ENCODE results near the gene RHBDD3. TPM values are rescaled to one million over a fixed set of nuclear protein-coding genes. Genes with fewer than 3 reads are reported as not detected.

Gene RHBDD3
- total RNA-seq, 1 donor from 2014 or later, result 58.0 TPM

- no peak for TF ChIP-seq CTCF (IDR thresholded peaks at IDR 0.05; ENCODE audit: unreplicated experiment)
- H3K27me3 Mint-ChIP-seq (ENCODE audit: low read depth), result no peaks in the 10 kb centered on the region
- peaks cover 10% of the 10 kb centered on the region for H3K4me1 Mint-ChIP-seq
- no peak overlapping the region for H3K27ac Mint-ChIP-seq
- DNase-seq (ENCODE audit: low spot score in 2 of 2, unreplicated experiment in 2 of 2), result no peak
- H3K9me3 Mint-ChIP-seq, result no peaks in the 10 kb centered on the region
- no peak overlapping the region for H3K4me3 Mint-ChIP-seq
- H3K36me3 Mint-ChIP-seq, result no peaks in the 10 kb centered on the region
Measured at GRCh38 chr22:29212743-29213142, 55.0 kb downstream of the RHBDD3 start.

- Mint-ChIP-seq H3K27ac (no peak overlapping the region), H3K27me3 (ENCODE audit: low read depth) (no peaks in the 10 kb centered on the region), H3K4me1 (peaks cover 11% of the 10 kb centered on the region), H3K9me3 (no peaks in the 10 kb centered on the region), H3K36me3 (no peaks in the 10 kb centered on the region), H3K4me3 (no peak overlapping the region)
- no peak for DNase-seq (ENCODE audit: low spot score in 2 of 2, unreplicated experiment in 2 of 2)
- TF ChIP-seq CTCF (IDR thresholded peaks at IDR 0.05; ENCODE audit: unreplicated experiment), result no peak
Measured at GRCh38 chr22:29211466-29211865, 56.3 kb downstream of the RHBDD3 start.

GRCh38 chr22:29211066-29211465, 56.7 kb downstream of the RHBDD3 start:
- no peak for DNase-seq (ENCODE audit: low spot score in 2 of 2, unreplicated experiment in 2 of 2)
- peaks cover 13% of the 10 kb centered on the region for H3K4me1 Mint-ChIP-seq
- H3K4me3 Mint-ChIP-seq, result no peak overlapping the region
- no peak overlapping the region for H3K27ac Mint-ChIP-seq
- no peaks in the 10 kb centered on the region for H3K36me3 Mint-ChIP-seq
- no peak for TF ChIP-seq CTCF (IDR thresholded peaks at IDR 0.05; ENCODE audit: unreplicated experiment)
- no peaks in the 10 kb centered on the region for H3K27me3 Mint-ChIP-seq (ENCODE audit: low read depth)
- H3K9me3 Mint-ChIP-seq, result no peaks in the 10 kb centered on the region

Other genes with a start within 250 kb of the RHBDD3 start
- gene C22orf31, start 206.2 kb downstream of the RHBDD3 start, total RNA-seq, result 0.44 to 0.45 TPM in 2 of 3 replicates, not detected in the other
- gene KREMEN1, start 194.9 kb downstream of the RHBDD3 start, total RNA-seq, result 24.4 to 30.9 TPM (median 28.5 TPM) in 3 replicates
- gene EMID1, start 62.1 kb downstream of the RHBDD3 start, total RNA-seq, result 15.7 to 18.1 TPM (median 17.6 TPM) in 3 replicates
- gene EWSR1, start 287 bp upstream of the RHBDD3 start, total RNA-seq, result 364 to 381 TPM (median 379 TPM) in 3 replicates
- gene GAS2L1, start 38.7 kb upstream of the RHBDD3 start, total RNA-seq, result 13.4 to 14.6 TPM (median 13.6 TPM) in 3 replicates
- 2.5 to 3.8 TPM (median 3.1 TPM) in 3 replicates for gene RASL10A, start 47.7 kb upstream of the RHBDD3 start, total RNA-seq
- gene AP1B1, start 120.6 kb upstream of the RHBDD3 start, total RNA-seq, result 40.3 to 43.9 TPM (median 41.0 TPM) in 3 replicates
- 0.29 to 0.63 TPM (median 0.54 TPM) in 3 replicates for gene RFPL1, start 170.6 kb upstream of the RHBDD3 start, total RNA-seq
- 3.4 to 4.3 TPM (median 3.5 TPM) in 3 replicates for gene NEFH, start 212.2 kb upstream of the RHBDD3 start, total RNA-seq

Measured in mesothelial cell of epicardium (in vitro differentiated cells).